ENCODE results near the gene ITGB1BP1.

ITGB1BP1 gene

DNA sequence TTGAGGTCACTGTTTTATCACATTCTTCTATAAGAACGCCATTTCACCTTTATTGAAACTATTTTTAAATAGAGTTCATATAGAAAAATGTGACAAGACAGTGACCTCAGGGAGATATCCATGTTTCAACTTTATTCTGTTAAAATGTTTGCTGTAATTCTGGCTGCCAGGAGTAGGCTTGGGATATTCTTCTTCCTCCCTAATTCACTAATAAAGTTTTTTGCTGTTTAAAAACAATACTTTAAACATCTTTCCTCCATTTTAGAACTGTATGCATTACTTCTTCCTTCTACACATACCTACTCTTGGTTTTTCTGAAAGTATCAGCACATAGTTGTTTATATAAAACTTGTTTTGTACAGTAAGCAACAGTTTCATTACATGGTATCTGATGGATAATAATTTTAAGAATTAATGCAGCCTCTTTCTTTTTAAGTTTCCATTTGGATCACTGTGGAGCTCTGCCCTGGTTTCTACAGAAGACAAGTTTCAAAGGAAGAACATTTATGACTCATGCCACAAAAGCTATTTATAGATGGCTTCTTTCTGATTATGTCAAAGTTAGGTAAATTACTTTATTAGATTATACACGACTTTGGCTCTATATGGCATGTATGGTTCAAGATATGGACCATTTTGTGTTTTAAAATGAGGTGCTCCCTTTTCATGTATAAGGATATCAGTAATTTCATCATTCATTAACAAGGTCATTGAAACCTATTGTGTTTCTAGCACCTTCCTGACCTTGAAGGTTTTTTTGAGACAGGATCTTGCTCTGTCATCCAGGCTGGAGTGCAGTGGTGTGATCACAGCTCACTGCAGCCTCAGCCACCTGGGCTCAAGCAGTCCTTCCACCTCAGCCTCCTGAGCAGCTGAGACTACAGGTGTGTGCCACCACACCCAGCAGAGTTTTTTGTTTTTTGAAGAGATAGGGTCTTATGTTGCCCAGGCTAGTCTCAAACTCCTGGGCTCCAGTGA lies 7.3 kb upstream of the ITGB1BP1 start:
- in situ Hi-C loops (cut with HindIII; ENCODE audit: low sequenced_read_pairs): no loop called here
- no peak overlapping the region for H3K4me3 ChIP-seq (ENCODE audit: low read depth, low read length)

DNA sequence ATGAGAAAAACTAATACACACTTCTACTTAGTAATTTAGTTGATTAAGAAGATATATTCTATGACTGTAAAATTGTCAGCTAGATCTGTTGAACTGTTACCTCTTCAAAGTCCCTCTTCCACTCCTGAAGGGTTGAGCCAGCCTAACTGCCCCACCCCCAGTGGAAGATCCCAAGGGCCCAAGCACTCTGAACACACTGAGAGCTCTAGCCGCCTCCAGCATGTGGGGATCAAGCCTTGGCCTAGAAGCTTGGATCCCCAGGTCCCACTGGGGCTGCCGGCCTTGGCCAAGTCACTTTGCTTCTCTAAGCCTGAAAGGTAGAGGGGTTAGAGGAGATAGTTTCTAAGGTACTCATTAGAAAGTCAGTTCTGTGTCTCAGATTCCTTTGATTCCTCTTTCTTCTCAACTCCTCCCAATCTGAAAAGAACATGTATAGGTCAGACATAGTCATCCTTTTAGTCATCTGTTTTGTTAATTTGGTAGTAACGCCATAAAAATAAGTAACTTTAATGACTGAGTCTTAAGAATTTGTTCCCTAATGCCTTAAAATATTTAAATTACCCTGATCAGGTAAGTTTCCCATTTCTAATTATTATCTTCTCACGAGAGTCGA lies 5.7 kb upstream of the ITGB1BP1 start:
- in situ Hi-C loops (cut with HindIII; ENCODE audit: low sequenced_read_pairs): no loop called here
- H3K4me3 ChIP-seq (ENCODE audit: low read depth, low read length): no peak overlapping the region
- no peak for DNase-seq (ENCODE audit: low read depth, low spot score)
- TF ChIP-seq, protein P1, sequence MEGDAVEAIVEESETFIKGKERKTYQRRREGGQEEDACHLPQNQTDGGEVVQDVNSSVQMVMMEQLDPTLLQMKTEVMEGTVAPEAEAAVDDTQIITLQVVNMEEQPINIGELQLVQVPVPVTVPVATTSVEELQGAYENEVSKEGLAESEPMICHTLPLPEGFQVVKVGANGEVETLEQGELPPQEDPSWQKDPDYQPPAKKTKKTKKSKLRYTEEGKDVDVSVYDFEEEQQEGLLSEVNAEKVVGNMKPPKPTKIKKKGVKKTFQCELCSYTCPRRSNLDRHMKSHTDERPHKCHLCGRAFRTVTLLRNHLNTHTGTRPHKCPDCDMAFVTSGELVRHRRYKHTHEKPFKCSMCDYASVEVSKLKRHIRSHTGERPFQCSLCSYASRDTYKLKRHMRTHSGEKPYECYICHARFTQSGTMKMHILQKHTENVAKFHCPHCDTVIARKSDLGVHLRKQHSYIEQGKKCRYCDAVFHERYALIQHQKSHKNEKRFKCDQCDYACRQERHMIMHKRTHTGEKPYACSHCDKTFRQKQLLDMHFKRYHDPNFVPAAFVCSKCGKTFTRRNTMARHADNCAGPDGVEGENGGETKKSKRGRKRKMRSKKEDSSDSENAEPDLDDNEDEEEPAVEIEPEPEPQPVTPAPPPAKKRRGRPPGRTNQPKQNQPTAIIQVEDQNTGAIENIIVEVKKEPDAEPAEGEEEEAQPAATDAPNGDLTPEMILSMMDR (IDR thresholded peaks at IDR 0.05; ENCODE audit: low read depth, low read length): no peak

More for the DNA sequence above, 7.3 kb upstream of the ITGB1BP1 start:
- TF ChIP-seq, protein P1 (IDR thresholded peaks at IDR 0.05; ENCODE audit: low read depth, low read length): no peak
- peak; percentile 27 for DNase-seq (ENCODE audit: low read depth, low spot score)

DNA sequence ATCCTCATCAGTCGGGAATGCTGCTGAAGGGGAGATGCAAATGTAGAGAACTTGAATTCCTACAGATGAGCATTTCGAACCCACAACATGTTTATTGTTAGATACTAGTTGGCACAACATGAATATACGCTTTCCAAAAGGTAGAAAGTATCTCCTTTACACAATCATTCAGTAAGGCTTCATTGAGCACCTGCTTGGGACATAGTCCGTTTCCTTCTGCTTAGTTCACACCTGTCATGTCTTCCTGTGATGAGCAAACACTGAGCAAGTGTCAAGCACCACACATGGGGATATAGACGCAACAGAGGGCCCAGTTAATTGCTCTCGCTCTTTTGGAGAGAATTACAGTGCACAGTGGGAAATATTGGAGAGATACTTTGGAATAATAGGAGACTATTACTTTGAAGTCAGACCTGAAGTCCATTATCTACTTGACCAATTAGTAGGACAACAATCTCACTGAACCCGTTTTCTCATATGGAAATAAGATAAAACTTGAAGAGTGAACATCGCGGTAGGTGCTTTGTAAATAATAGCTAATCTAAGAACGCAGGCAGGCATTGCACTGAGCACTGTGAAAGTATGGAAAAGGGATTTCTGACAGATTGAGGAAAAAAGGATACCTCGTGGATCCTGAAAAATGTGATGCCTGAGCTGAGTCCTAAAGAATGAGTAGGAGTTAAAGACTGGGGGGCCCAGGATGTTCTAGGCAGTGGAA lies 1.3 kb upstream of the ITGB1BP1 start:
- H3K4me3 ChIP-seq (ENCODE audit: low read depth, low read length): peak overlapping the region; percentile 90
- in situ Hi-C loops (cut with HindIII; ENCODE audit: low sequenced_read_pairs): no loop called here
- no peak for DNase-seq (ENCODE audit: low read depth, low spot score)
- TF ChIP-seq, protein P1 (IDR thresholded peaks at IDR 0.05; ENCODE audit: low read depth, low read length): no peak

DNA sequence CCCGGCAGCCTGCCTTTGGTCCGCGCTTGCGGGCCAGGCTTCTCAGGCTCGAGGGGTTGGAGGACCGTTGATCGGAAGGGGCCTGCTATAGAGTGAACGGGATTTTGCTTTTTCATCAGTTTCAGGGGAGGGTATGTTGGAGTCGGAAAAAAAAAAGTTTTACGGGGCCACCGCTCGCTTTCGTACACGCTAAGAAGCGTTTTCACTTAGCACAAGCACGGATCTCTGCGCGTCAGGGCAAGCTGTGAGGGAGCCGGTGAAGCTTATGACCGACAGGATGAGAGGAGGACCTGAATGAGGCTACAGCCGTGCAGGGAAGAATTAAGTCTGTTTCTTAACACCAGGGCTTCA lies 569 bp upstream of the ITGB1BP1 start:
- in situ Hi-C loops (cut with HindIII; ENCODE audit: low sequenced_read_pairs): no loop called here

DNA sequence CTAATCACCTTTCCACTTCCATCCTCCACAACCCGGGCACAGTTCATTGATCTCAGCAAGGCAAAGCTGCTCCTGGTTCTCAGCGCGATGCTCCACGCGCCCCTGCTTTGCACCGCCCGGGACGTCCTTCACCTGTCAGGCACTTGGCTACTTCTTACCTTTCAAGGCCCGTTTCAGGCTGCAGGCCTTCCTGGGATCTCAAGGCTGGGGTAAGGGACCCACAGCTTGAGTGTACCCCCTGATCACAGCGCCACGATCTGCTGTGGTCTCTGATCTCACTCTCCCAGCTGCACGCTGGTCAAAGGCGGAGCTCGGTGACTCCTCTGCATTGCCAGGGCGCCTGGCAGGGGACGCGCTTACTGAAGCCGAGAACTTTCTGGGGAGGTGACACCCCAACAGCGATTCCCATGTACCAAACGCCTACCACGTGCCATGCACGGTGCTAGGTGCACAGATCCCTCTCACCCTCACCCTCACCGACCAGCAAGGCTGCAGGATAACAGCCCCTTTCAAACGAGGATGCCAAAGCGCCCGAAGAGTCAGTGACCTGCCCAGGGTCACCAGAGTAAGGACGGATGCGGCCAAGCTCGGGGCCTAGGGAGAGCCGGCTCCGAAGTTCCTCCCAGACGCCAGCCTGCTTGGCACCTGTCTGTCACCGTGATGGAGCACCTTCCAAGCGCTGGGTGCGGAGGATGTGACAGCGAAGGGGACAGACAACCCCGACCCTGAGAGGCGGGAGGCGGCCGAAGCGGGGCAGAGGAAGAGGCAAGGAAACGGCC lies 818 bp downstream of the ITGB1BP1 start:
- peak; percentile 28 for DNase-seq (ENCODE audit: low read depth, low spot score)
- in situ Hi-C loops (cut with HindIII; ENCODE audit: low sequenced_read_pairs): no loop called here
- TF ChIP-seq, protein P1 (IDR thresholded peaks at IDR 0.05; ENCODE audit: low read depth, low read length): peak; percentile 3
- peak overlapping the region; percentile 90 for H3K4me3 ChIP-seq (ENCODE audit: low read depth, low read length)

More for the DNA sequence above, 569 bp upstream of the ITGB1BP1 start:
- DNase-seq (ENCODE audit: low read depth, low spot score): peak; percentile 40
- TF ChIP-seq, protein P1 (IDR thresholded peaks at IDR 0.05; ENCODE audit: low read depth, low read length): no peak
- H3K4me3 ChIP-seq (ENCODE audit: low read depth, low read length): peak overlapping the region; percentile 90

DNA sequence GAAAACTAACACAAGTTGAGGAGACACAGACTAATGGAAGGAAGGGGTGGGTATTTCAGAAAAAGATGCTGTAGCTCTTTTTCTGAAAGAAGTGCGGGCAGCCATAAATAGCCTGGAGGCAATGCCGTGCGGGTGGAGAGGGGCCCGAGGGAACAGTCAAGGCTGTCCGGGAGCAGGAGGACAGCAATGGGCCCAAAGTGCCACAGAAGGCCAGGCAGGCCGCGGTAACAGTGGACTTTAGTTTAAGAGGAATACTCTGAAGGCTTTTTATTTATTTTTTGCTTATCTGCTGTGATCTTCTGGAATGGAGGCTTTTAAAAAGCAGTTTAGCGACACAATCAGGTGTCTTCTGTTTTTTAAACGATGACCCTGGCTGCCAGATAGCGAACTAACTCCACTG lies 2.8 kb downstream of the ITGB1BP1 start:
- TF ChIP-seq, protein P1 (IDR thresholded peaks at IDR 0.05; ENCODE audit: low read depth, low read length): no peak
- no peak overlapping the region for H3K4me3 ChIP-seq (ENCODE audit: low read depth, low read length)
- DNase-seq (ENCODE audit: low read depth, low spot score): no peak
- in situ Hi-C loops (cut with HindIII; ENCODE audit: low sequenced_read_pairs): no loop called here
